Stimulated activated naive CD8-positive, alpha-beta T cell treated with anti-CD3 and anti-CD28 coated beads, Interleukin-15, Interleukin-2, amounts not matched to agents 100 U/mL and 50 U/mL, for 24 hours (primary cell): Measurements from ENCODE around the gene SYT10.
"Not testable (repeated sequence)": the region's sequence is repeated elsewhere in the genome, so short reads cannot be mapped to it uniquely, and the experiment has no call there.

Source experiments
- ATAC-seq: fragments of 150-1000 bp; cut with Tn5 transposase; one replicate; pipeline ENCODE4 v1.10.0; 2021
- DNase-seq: peaks from one replicate; pipeline ENCODE4 v3.0.0; 2021

SYT10 gene

DNA sequence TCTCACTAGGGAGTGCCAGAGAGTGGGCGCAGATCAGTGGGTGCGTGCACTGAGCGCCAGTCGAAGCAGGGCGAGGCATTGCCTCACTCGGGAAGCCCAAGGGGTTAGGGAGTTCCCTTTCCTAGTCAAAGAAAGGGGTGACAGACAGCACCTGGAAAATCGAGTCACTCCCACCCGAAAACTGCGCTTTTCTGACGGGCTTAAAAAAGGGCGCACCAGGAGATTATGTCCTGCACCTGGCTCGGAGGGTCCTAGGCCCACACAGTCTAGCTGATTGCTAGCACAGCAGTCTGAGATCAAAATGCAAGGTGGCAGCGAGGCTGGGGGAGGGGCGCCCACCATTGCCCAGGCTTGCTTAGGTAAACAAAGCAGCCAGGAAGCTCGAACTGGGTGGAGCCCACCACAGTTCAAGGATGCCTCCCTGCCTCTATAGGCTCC, 107.6 kb downstream of the SYT10 start:
- ATAC-seq: not testable (repeated sequence)

DNA sequence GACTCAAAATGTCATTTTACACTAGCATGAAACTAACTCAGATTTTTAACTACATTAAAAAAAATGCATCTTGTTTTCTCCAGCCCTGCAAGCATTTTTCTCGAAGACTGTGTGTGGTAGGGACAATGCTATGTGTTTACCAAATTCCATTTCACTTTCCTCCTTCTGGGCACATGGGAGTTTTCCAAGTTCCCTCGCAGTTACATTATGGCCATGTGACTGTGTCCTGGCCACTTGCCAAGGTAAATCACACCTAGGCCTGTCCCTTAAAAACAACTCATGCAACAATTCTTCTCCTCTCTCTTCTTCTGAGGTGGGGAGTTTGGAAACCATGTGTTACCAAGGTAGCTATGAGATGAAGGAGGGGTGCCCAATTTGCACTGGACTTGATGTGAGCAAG, 108.7 kb downstream of the SYT10 start:
- ATAC-seq: no peak

More for the DNA sequence above, 107.6 kb downstream of the SYT10 start:
- DNase-seq: not testable (repeated sequence)

More for the DNA sequence above, 108.7 kb downstream of the SYT10 start:
- no peak for DNase-seq
